Measurements from ENCODE around the gene TENT4A. TPM values are rescaled to one million over a fixed set of nuclear protein-coding genes. Genes with fewer than 3 reads are reported as not detected.

The TENT4A gene
- total RNA-seq, 3 donors from 2014 or later = 16.0 to 26.2 (median 16.3) TPM

- H3K4me1 ChIP-seq (ENCODE audit: low read depth) = peaks cover 8% of the 10 kb centered on the region
- no peak for TF ChIP-seq CTCF (IDR thresholded peaks at IDR 0.05)
- intact Hi-C loops (cut with DNase I, micrococcal nuclease) = no loop called here
Observed at GRCh38 chr5:6763191-6763590, 50.0 kb downstream of the TENT4A start.

GRCh38 chr5:6765612-6766525, 52.6 kb downstream of the TENT4A start:
- Histone ChIP-seq H3K4me3 (no peak overlapping the region), H3K4me1 (ENCODE audit: low read depth) (peaks cover 8% of the 10 kb centered on the region), H3K36me3 (ENCODE audit: low read depth) (no peaks in the 10 kb centered on the region), H3K9me3 (no peaks in the 10 kb centered on the region)
- peak; percentile 82 to 89 (median 89) for DNase-seq
- intact Hi-C loops (cut with DNase I, micrococcal nuclease) = no loop called here
- ATAC-seq = peak; percentile 85
- peak; percentile 81 for TF ChIP-seq CTCF (IDR thresholded peaks at IDR 0.05)

More at GRCh38 chr5:6763191-6763590, 50.0 kb downstream of the TENT4A start:
- ATAC-seq = no peak
- Histone ChIP-seq H3K36me3 (ENCODE audit: low read depth) (no peaks in the 10 kb centered on the region), H3K9me3 (no peaks in the 10 kb centered on the region), H3K4me3 (no peak overlapping the region)
- no peak for DNase-seq

- no peak for TF ChIP-seq CTCF (IDR thresholded peaks at IDR 0.05)
- no peak overlapping the region for H3K4me3 ChIP-seq
- no peaks in the 10 kb centered on the region for H3K9me3 ChIP-seq
- peaks cover 8% of the 10 kb centered on the region for H3K4me1 ChIP-seq (ENCODE audit: low read depth)
- intact Hi-C loops (cut with DNase I, micrococcal nuclease) = no loop called here
- no peaks in the 10 kb centered on the region for H3K36me3 ChIP-seq (ENCODE audit: low read depth)
- DNase-seq (peak; percentile 92 to 93 (median 93)), ATAC-seq (peak; percentile 95)
Observed at GRCh38 chr5:6766604-6767093, 53.4 kb downstream of the TENT4A start.

- DNase-seq (no peak), ATAC-seq (no peak)
- peaks cover 8% of the 10 kb centered on the region for H3K4me1 ChIP-seq (ENCODE audit: low read depth)
- H3K9me3 ChIP-seq = no peaks in the 10 kb centered on the region
- intact Hi-C loops (cut with DNase I, micrococcal nuclease) = no loop called here
- no peak overlapping the region for H3K4me3 ChIP-seq
- H3K36me3 ChIP-seq (ENCODE audit: low read depth) = no peaks in the 10 kb centered on the region
- no peak for TF ChIP-seq CTCF (IDR thresholded peaks at IDR 0.05)
Observed at GRCh38 chr5:6767481-6768063, 54.3 kb downstream of the TENT4A start.

- DNase-seq = no peak
- TF ChIP-seq CTCF (IDR thresholded peaks at IDR 0.05) = no peak
- H3K9me3 ChIP-seq = no peaks in the 10 kb centered on the region
- H3K4me3 ChIP-seq = no peak overlapping the region
- no peak for ATAC-seq
- H3K36me3 ChIP-seq (ENCODE audit: low read depth) = no peaks in the 10 kb centered on the region
- intact Hi-C loops (cut with DNase I, micrococcal nuclease) = no loop called here
- peaks cover 8% of the 10 kb centered on the region for H3K4me1 ChIP-seq (ENCODE audit: low read depth)
Observed at GRCh38 chr5:6768590-6769230, 55.5 kb downstream of the TENT4A start.

Data from mucosa of descending colon (tissue), 3 donors.